Muscle layer of duodenum (tissue), 2 donors: ENCODE data around the gene PTAFR.

Experiments used
- H3K27ac ChIP-seq: one replicate; pipeline ENCODE4 v1.7.0; 2013; ENCODE audit warnings: mild to moderate bottlenecking, low read length
- H3K27me3 ChIP-seq: one replicate; pipeline ENCODE4 v1.7.0; 2013; ENCODE audit warnings: low read depth, mild to moderate bottlenecking, control low read depth, low read length
- H3K36me3 ChIP-seq, 2 donors: one replicate each; pipeline ENCODE4 v1.7.0; 2013; ENCODE audit warnings: low read length in 2 of 2, control low read depth in 1 of 2, mild to moderate bottlenecking in 1 of 2; ENCODE audit not compliant: insufficient read depth in 2 of 2, control insufficient read depth in 1 of 2
- H3K4me1 ChIP-seq, 2 donors: one replicate each; pipeline ENCODE4 v1.7.0; 2013; ENCODE audit warnings: low read length in 2 of 2, mild to moderate bottlenecking in 2 of 2, control low read depth in 1 of 2, moderate library complexity in 1 of 2; ENCODE audit not compliant: insufficient read depth in 2 of 2, control insufficient read depth in 1 of 2
- H3K4me3 ChIP-seq, 2 donors: one replicate each; pipeline ENCODE4 v1.7.0; 2013; ENCODE audit warnings: low read length in 2 of 2, low read depth in 1 of 2, mild to moderate bottlenecking in 1 of 2
- H3K9me3 ChIP-seq, 2 donors: one replicate each; pipeline ENCODE4 v1.7.0; 2013; ENCODE audit warnings: low read length in 2 of 2, control low read depth in 1 of 2, mild to moderate bottlenecking in 1 of 2; ENCODE audit not compliant: control insufficient read depth in 1 of 2
- donor health status: healthy.

The PTAFR gene

GRCh38 chr1:28156821-28157220 is 19.7 kb downstream of the PTAFR start:
- Histone ChIP-seq H3K4me1 (no peaks in the 10 kb centered on the region), H3K4me3 (no peak overlapping the region), H3K27me3 (no peaks in the 10 kb centered on the region), H3K27ac (no peak overlapping the region), H3K9me3 (no peaks in the 10 kb centered on the region), H3K36me3 (no peaks in the 10 kb centered on the region)

DNA sequence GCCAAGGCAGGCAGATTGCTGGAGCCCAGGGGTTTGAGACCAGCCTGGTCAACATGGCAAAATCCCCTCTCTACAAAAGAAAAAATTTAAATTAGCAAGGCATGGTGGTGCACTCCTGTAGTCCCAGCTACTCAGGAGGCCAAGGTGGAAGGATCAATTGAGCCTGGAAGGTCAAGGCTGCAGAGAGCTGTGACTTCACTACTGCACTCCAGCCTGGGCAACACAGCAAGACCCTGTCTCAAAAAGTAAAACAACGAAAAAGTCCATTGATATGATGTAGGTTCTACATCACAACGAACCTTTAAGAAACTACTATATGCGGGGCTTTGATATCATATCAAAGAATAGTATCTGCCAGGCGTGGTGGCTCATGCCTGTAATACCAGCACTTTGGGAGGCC is 20.9 kb downstream of the PTAFR start:
- Histone ChIP-seq H3K27ac (no peak overlapping the region), H3K27me3 (no peaks in the 10 kb centered on the region), H3K9me3 (no peaks in the 10 kb centered on the region), H3K4me1 (no peaks in the 10 kb centered on the region), H3K36me3 (peaks cover 0 to under 1% of the 10 kb centered on the region in 2 donors), H3K4me3 (no peak overlapping the region)

DNA sequence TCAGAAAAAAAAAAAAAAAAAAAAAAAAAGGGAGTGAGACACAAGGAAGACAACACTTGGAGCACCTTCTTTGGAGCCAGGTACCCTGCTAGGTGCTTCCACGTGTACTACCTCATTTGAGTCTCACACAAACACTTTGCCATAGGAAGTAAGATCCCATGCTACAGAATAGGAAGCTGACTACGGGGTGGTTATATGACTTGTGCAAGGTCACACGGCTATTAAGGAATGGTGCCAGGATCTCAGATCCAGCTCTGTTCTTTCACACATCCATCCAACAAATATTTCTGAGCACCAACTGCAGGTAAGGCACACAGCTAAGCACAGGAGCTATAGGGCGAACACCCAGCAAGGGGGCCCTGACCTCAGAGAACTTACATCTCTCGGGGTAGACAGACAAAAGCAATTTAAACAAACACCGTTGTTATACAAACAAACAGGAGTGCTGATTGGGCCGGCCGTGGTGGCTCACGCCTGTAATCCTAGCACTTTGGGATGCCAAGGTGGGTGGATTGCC is 22.4 kb downstream of the PTAFR start:
- Histone ChIP-seq H3K36me3 (peaks cover 0 to 8% of the 10 kb centered on the region in 2 donors), H3K4me3 (no peak overlapping the region), H3K27me3 (no peaks in the 10 kb centered on the region), H3K4me1 (no peaks in the 10 kb centered on the region), H3K27ac (no peak overlapping the region), H3K9me3 (no peaks in the 10 kb centered on the region)

GRCh38 chr1:28150125-28150780 is 26.2 kb downstream of the PTAFR start:
- peaks cover 0 to 8% of the 10 kb centered on the region in 2 donors for H3K36me3 ChIP-seq
- H3K9me3 ChIP-seq: no peaks in the 10 kb centered on the region
- no peak overlapping the region for H3K4me3 ChIP-seq
- no peaks in the 10 kb centered on the region for H3K4me1 ChIP-seq
- no peaks in the 10 kb centered on the region for H3K27me3 ChIP-seq
- H3K27ac ChIP-seq: no peak overlapping the region

DNA sequence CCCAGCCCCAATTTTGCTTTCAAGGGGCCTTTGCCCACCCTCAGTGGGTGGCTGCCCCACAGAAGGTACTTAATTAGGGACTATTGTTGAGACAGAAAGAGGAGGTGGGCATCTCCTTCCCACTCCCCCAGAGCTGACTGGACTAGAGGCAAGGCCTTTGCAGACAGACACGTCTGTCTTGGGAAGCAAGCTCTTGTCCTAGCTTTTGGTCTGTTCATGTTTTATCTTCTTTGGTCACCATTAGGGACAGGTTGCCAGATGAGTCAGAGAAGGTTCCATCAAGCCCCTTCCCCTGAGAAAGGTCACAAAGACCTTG is 27.7 kb downstream of the PTAFR start:
- no peak overlapping the region for H3K4me3 ChIP-seq
- H3K27me3 ChIP-seq: no peaks in the 10 kb centered on the region
- no peaks in the 10 kb centered on the region for H3K9me3 ChIP-seq
- peaks cover 0 to 8% of the 10 kb centered on the region in 2 donors for H3K36me3 ChIP-seq
- H3K27ac ChIP-seq: no peak overlapping the region
- no peaks in the 10 kb centered on the region for H3K4me1 ChIP-seq

- no peak overlapping the region for H3K27ac ChIP-seq
- H3K4me3 ChIP-seq: no peak overlapping the region
These were observed 29.0 kb downstream of the PTAFR start for GRCh38 chr1:28147264-28148094.

DNA sequence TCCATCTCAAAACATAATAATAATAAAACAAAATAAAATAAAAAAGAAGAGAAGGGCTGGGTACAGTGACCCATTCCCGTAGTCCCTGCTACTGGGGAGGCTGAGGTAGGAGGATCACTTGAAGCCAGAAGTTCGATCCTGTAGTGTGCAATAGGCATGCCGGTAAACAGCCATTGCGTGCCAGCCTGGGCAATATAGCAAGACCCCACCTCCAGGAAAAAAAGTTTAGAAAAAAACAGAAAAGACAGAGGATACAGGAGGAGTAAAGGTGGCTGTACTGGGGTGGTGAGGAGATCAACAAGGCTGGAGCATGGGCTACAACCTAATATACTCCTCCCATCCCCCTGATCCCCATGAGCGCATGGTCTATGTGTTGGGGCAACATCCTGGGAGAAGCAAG is 30.8 kb downstream of the PTAFR start:
- Histone ChIP-seq H3K4me3 (no peak overlapping the region), H3K4me1 (no peaks in the 10 kb centered on the region), H3K27ac (no peak overlapping the region), H3K27me3 (no peaks in the 10 kb centered on the region), H3K9me3 (no peaks in the 10 kb centered on the region), H3K36me3 (peaks cover 0 to 8% of the 10 kb centered on the region in 2 donors)

More at GRCh38 chr1:28147264-28148094, 29.0 kb downstream of the PTAFR start:
- Histone ChIP-seq H3K9me3 (no peaks in the 10 kb centered on the region), H3K27me3 (no peaks in the 10 kb centered on the region), H3K36me3 (peaks cover 0 to 8% of the 10 kb centered on the region in 2 donors), H3K4me1 (no peaks in the 10 kb centered on the region)

DNA sequence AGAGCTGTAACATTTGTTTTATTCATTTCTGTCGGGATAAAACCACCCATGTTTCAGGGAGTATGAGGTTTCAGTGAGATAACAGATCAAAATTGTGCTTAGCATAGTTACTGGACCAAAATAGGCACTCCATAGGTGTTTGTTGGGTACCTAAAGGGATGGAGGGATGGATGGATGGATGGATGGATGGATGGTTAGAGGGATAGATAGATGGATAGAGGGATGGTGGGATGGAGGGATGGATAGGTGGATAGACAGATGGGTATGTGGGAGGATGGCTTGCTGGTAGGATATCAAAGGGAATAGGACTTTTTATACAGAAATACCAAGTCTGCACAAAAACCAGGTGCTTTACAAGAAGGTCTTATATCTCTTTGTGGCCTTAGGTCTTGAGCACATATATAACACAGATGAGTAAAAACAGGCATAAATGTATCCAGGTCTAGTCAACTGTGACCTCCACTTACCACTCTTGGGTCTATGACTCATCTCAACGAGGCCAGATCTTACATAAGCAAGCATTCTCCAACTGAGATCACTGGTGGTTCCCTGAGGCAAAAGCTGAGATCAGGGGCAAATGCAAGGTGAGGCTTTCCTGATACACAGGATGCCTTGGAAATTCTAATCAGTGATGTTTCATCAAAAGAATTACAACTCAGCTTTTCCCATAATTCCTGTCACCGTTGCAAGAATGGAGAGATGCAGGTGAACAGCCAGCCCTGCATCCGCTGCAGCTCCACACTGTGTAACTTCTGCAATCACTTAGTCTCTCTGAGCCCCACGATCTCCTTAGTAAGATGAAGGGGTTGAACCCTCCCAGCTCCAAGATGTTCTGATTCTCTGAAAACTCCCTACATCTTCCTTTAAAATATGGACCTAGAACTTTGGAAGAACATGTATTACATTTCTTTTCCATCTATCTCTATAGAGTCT is 32.0 kb downstream of the PTAFR start:
- Histone ChIP-seq H3K27me3 (no peaks in the 10 kb centered on the region), H3K9me3 (no peaks in the 10 kb centered on the region), H3K27ac (no peak overlapping the region), H3K4me3 (no peak overlapping the region), H3K36me3 (no peaks in the 10 kb centered on the region), H3K4me1 (no peaks in the 10 kb centered on the region)

DNA sequence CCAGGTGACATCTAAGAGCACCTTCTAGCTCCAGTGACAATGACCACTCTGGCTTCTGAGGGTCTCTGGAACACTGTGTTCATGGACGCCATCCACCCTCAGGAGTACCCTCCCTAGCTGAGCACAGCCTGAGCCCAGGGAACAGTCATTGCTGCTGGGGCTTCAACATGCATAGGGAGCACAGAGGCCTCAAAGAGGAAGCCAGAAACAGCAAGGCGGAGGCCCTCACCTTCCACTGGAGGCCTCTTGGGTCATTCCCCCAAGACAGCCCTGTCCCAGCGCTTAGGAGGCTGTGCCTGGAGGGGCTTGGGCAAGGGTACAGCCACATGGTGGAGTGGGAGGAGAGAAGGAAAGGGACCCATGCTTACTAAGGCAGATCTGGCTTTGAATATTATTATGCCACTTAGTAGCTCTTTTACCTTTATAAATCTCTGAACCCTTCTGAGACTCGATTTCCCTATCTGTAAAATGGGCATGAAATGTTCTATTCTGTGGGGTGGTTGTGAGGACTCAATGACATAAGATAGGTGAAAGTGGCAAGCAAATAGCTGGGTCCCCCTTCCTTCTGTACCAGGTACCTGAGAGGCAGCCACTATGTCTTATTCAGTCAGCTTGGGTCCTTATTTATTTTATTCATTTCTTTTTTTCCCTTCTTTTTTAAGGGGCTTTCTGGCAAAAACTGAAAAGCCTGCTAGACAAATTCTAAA is 32.8 kb downstream of the PTAFR start:
- H3K4me1 ChIP-seq: no peaks in the 10 kb centered on the region
- H3K27ac ChIP-seq: no peak overlapping the region
- H3K36me3 ChIP-seq: no peaks in the 10 kb centered on the region
- no peak overlapping the region for H3K4me3 ChIP-seq
- no peaks in the 10 kb centered on the region for H3K27me3 ChIP-seq
- H3K9me3 ChIP-seq: no peaks in the 10 kb centered on the region

GRCh38 chr1:28141685-28142084 is 34.8 kb downstream of the PTAFR start:
- Histone ChIP-seq H3K36me3 (no peaks in the 10 kb centered on the region), H3K4me3 (no peak overlapping the region), H3K9me3 (no peaks in the 10 kb centered on the region), H3K27ac (no peak overlapping the region), H3K4me1 (no peaks in the 10 kb centered on the region), H3K27me3 (no peaks in the 10 kb centered on the region)
